ENCODE measurements around the gene KPNB1. TPM values are rescaled to one million over a fixed set of nuclear protein-coding genes. Genes with fewer than 3 reads are reported as not detected.

Gene KPNB1
- total RNA-seq, 4 donors from 2014 or later = 55.6 to 313 (median 209) TPM

GRCh38 chr17:47684025-47684424 is 34.3 kb downstream of the KPNB1 start:
- no peak overlapping the region for H3K27ac ChIP-seq
- no peak for DNase-seq
- intact Hi-C loops (cut with DNase I; ENCODE audit: low total_unique reads) = no loop called here
- TF ChIP-seq CTCF (IDR thresholded peaks at IDR 0.05) (no peak), POLR2A (IDR thresholded peaks at IDR 0.05) (no peak)
- no peaks in the 10 kb centered on the region for H3K36me3 ChIP-seq
- H3K4me3 ChIP-seq = no peak overlapping the region
- no peaks in the 10 kb centered on the region for H3K4me1 ChIP-seq
- no peaks in the 10 kb centered on the region for H3K9me3 ChIP-seq
- no peaks in the 10 kb centered on the region for H3K27me3 ChIP-seq

GRCh38 chr17:47684535-47685193 is 34.9 kb downstream of the KPNB1 start:
- H3K9me3 ChIP-seq = no peaks in the 10 kb centered on the region
- no peaks in the 10 kb centered on the region for H3K4me1 ChIP-seq
- H3K27ac ChIP-seq = no peak overlapping the region
- H3K4me3 ChIP-seq = no peak overlapping the region
- DNase-seq = no peak
- intact Hi-C loops (cut with DNase I; ENCODE audit: low total_unique reads) = no loop called here
- TF ChIP-seq CTCF (IDR thresholded peaks at IDR 0.05) (no peak), POLR2A (IDR thresholded peaks at IDR 0.05) (no peak)
- no peaks in the 10 kb centered on the region for H3K27me3 ChIP-seq
- H3K36me3 ChIP-seq = no peaks in the 10 kb centered on the region

GRCh38 chr17:47685556-47686275 is 36.0 kb downstream of the KPNB1 start:
- Histone ChIP-seq H3K4me1 (no peaks in the 10 kb centered on the region), H3K4me3 (no peak overlapping the region), H3K9me3 (no peaks in the 10 kb centered on the region), H3K27ac (no peak overlapping the region), H3K36me3 (no peaks in the 10 kb centered on the region), H3K27me3 (no peaks in the 10 kb centered on the region)
- no peak for DNase-seq
- TF ChIP-seq CTCF (IDR thresholded peaks at IDR 0.05) (no peak), POLR2A (IDR thresholded peaks at IDR 0.05) (no peak)
- intact Hi-C loops (cut with DNase I; ENCODE audit: low total_unique reads) = no loop called here

- H3K4me1 ChIP-seq = no peaks in the 10 kb centered on the region
- no peak for TF ChIP-seq CTCF (IDR thresholded peaks at IDR 0.05)
- H3K4me3 ChIP-seq = no peak overlapping the region
- H3K9me3 ChIP-seq = no peaks in the 10 kb centered on the region
- intact Hi-C loops (cut with DNase I; ENCODE audit: low total_unique reads) = no loop called here
- no peak overlapping the region for H3K27ac ChIP-seq
- no peaks in the 10 kb centered on the region for H3K27me3 ChIP-seq
- no peak for DNase-seq
- no peaks in the 10 kb centered on the region for H3K36me3 ChIP-seq
These were observed 36.5 kb downstream of the KPNB1 start for GRCh38 chr17:47686276-47686635.

- H3K4me3 ChIP-seq = no peak overlapping the region
- intact Hi-C loops (cut with DNase I; ENCODE audit: low total_unique reads) = no loop called here
- H3K9me3 ChIP-seq = no peaks in the 10 kb centered on the region
- H3K27me3 ChIP-seq = no peaks in the 10 kb centered on the region
- H3K4me1 ChIP-seq = no peaks in the 10 kb centered on the region
- no peaks in the 10 kb centered on the region for H3K36me3 ChIP-seq
- TF ChIP-seq CTCF (IDR thresholded peaks at IDR 0.05) = no peak
- TF ChIP-seq POLR2A (IDR thresholded peaks at IDR 0.05) = no peak
- no peak overlapping the region for H3K27ac ChIP-seq
- no peak for DNase-seq
These were observed 37.1 kb downstream of the KPNB1 start for GRCh38 chr17:47686664-47687327.

Measured in uterus (tissue), 4 donors.